ENCODE results near the gene CDK12. TPM values are rescaled to one million over a fixed set of nuclear protein-coding genes. Genes with fewer than 3 reads are reported as not detected.

The CDK12 gene
- total and polyA plus RNA-seq, 9 of the 15 experiments (the other 6 are each of a cell fraction or from before 2014, with no cell fraction given): 3.4 to 65.6 (median 36.8) TPM

GRCh38 chr17:39450847-39451581 lies 10.3 kb upstream of the CDK12 start, which contains the start of gene MED1 (continued):
- TF ChIP-seq MITF (IDR thresholded peaks at IDR 0.05): no peak
- no peak for TF ChIP-seq MTF1 (CRISPR knock-in tag; IDR thresholded peaks at IDR 0.05; ENCODE audit: borderline replicate concordance)
- TF ChIP-seq, protein P1, sequence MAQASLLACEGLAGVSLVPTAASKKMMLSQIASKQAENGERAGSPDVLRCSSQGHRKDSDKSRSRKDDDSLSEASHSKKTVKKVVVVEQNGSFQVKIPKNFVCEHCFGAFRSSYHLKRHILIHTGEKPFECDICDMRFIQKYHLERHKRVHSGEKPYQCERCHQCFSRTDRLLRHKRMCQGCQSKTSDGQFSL (CRISPR knock-in tag; IDR thresholded peaks at IDR 0.05): no peak
- TF ChIP-seq, protein P1 (tag; IDR thresholded peaks at IDR 0.05): no peak
- no peak for TF ChIP-seq JUN (IDR thresholded peaks at IDR 0.05; ENCODE audit: borderline replicate concordance, low read depth, low read length)
- TF ChIP-seq JUN (CRISPR knock-in tag; IDR thresholded peaks at IDR 0.05; ENCODE audit: borderline replicate concordance): no peak
- TF ChIP-seq ZNF707 (CRISPR knock-in tag; conservative IDR thresholded peaks at IDR 0.05): no peak
- TF ChIP-seq SIX5 (IDR thresholded peaks at IDR 0.05; ENCODE audit: borderline replicate concordance in 1 of 2, insufficient read depth in 1 of 2, low read depth in 1 of 2, low read length in 2 of 2): no peak
- TF ChIP-seq, protein P2, sequence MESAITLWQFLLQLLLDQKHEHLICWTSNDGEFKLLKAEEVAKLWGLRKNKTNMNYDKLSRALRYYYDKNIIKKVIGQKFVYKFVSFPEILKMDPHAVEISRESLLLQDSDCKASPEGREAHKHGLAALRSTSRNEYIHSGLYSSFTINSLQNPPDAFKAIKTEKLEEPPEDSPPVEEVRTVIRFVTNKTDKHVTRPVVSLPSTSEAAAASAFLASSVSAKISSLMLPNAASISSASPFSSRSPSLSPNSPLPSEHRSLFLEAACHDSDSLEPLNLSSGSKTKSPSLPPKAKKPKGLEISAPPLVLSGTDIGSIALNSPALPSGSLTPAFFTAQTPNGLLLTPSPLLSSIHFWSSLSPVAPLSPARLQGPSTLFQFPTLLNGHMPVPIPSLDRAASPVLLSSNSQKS (CRISPR knock-in tag; IDR thresholded peaks at IDR 0.05): no peak
- no peak for TF ChIP-seq ZNF696 (CRISPR knock-in tag; conservative IDR thresholded peaks at IDR 0.05)
- no peak for TF ChIP-seq KDM1A (IDR thresholded peaks at IDR 0.05)
- 0 out of 2 replicates have a peak, but pooled peaks have one; percentile 0 for TF ChIP-seq JUND (IDR thresholded peaks at IDR 0.05; ENCODE audit: borderline replicate concordance, low read depth, low read length)
- no peak for TF ChIP-seq JUND (tag; IDR thresholded peaks at IDR 0.05; ENCODE audit: borderline replicate concordance, low read depth, low read length)
- TF ChIP-seq CHD1 (IDR thresholded peaks at IDR 0.05; ENCODE audit: low read length): no peak
- no peak for TF ChIP-seq ZNF445 (CRISPR knock-in tag; IDR thresholded peaks at IDR 0.05; ENCODE audit: low read depth)
- TF ChIP-seq HNRNPUL1 (IDR thresholded peaks at IDR 0.05; ENCODE audit: low read length): no peak
- no peak for TF ChIP-seq ZNF263 (CRISPR knock-in tag; IDR thresholded peaks at IDR 0.05; ENCODE audit: borderline replicate concordance)
- no peak for TF ChIP-seq ZNF23 (CRISPR knock-in tag; IDR thresholded peaks at IDR 0.05)
- TF ChIP-seq CCNT2 (IDR thresholded peaks at IDR 0.05; ENCODE audit: borderline replicate concordance, extremely low read depth, insufficient read length, low read depth, low read length): no peak
- TF ChIP-seq, protein P3, sequence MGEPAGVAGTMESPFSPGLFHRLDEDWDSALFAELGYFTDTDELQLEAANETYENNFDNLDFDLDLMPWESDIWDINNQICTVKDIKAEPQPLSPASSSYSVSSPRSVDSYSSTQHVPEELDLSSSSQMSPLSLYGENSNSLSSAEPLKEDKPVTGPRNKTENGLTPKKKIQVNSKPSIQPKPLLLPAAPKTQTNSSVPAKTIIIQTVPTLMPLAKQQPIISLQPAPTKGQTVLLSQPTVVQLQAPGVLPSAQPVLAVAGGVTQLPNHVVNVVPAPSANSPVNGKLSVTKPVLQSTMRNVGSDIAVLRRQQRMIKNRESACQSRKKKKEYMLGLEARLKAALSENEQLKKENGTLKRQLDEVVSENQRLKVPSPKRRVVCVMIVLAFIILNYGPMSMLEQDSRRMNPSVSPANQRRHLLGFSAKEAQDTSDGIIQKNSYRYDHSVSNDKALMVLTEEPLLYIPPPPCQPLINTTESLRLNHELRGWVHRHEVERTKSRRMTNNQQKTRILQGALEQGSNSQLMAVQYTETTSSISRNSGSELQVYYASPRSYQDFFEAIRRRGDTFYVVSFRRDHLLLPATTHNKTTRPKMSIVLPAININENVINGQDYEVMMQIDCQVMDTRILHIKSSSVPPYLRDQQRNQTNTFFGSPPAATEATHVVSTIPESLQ (CRISPR knock-in tag; IDR thresholded peaks at IDR 0.05): no peak
- no peak for TF ChIP-seq DMBX1 (CRISPR knock-in tag; IDR thresholded peaks at IDR 0.05; ENCODE audit: borderline replicate concordance)
- TF ChIP-seq FOS (IDR thresholded peaks at IDR 0.05; ENCODE audit: extremely low read depth, insufficient read length): no peak
- no peak for TF ChIP-seq FOXK1 (CRISPR knock-in tag; IDR thresholded peaks at IDR 0.05; ENCODE audit: borderline replicate concordance)
- no peak for TF ChIP-seq ZBED1 (IDR thresholded peaks at IDR 0.05)

Data from K562 (cell line).